Stimulated activated CD4-positive, alpha-beta T cell treated with anti-CD3 and anti-CD28 coated beads, Interleukin-12 subunit alpha, Interleukin-12 subunit beta, amount 100 ng/mL, for 4 hours (primary cell): Measurements from ENCODE around the gene NKX2-1.

Source experiments
- DNase-seq: peaks from one replicate; pipeline ENCODE4 v3.0.0-alpha.2; 2020

The NKX2-1 gene

GRCh38 chr14:36517242-36518030 lies 2.6 kb downstream of the NKX2-1 start:
- DNase-seq = no peak

- DNase-seq = no peak
These were observed 3.3 kb downstream of the NKX2-1 start for GRCh38 chr14:36516719-36517241.

- DNase-seq = no peak
These were observed 3.9 kb downstream of the NKX2-1 start for GRCh38 chr14:36515896-36516718.

GRCh38 chr14:36515105-36515593 lies 4.9 kb downstream of the NKX2-1 start:
- DNase-seq = no peak

- no peak for DNase-seq
These were observed 5.5 kb downstream of the NKX2-1 start for GRCh38 chr14:36514278-36515104.

- no peak for DNase-seq
These were observed 6.4 kb downstream of the NKX2-1 start for GRCh38 chr14:36513451-36514277.

- DNase-seq = no peak
These were observed 7.0 kb downstream of the NKX2-1 start for GRCh38 chr14:36513012-36513420.

- no peak for DNase-seq
These were observed 7.4 kb downstream of the NKX2-1 start for GRCh38 chr14:36512585-36513003.

GRCh38 chr14:36511981-36512584 lies 7.9 kb downstream of the NKX2-1 start:
- DNase-seq = no peak

GRCh38 chr14:36510874-36511273 lies 9.2 kb downstream of the NKX2-1 start:
- no peak for DNase-seq

GRCh38 chr14:36510078-36510799 lies 9.8 kb downstream of the NKX2-1 start:
- DNase-seq = no peak

GRCh38 chr14:36509069-36509917 lies 10.7 kb downstream of the NKX2-1 start:
- DNase-seq = no peak

- no peak for DNase-seq
These were observed 11.5 kb downstream of the NKX2-1 start for GRCh38 chr14:36508418-36509068.

- no peak for DNase-seq
These were observed 12.1 kb downstream of the NKX2-1 start for GRCh38 chr14:36507847-36508417.

- no peak for DNase-seq
These were observed 13.1 kb downstream of the NKX2-1 start for GRCh38 chr14:36506732-36507614.

GRCh38 chr14:36505892-36506731 lies 13.9 kb downstream of the NKX2-1 start:
- no peak for DNase-seq
